ENCODE measurements around the gene TMEM240. TPM values are rescaled to one million over a fixed set of nuclear protein-coding genes. Genes with fewer than 3 reads are reported as not detected.
"Not testable (repeated sequence)": the region's sequence is repeated elsewhere in the genome, so short reads cannot be mapped to it uniquely, and the experiment has no call there.

Gene TMEM240
- total RNA-seq, 1 experiment from 2014 or later: 0.15 TPM

DNA sequence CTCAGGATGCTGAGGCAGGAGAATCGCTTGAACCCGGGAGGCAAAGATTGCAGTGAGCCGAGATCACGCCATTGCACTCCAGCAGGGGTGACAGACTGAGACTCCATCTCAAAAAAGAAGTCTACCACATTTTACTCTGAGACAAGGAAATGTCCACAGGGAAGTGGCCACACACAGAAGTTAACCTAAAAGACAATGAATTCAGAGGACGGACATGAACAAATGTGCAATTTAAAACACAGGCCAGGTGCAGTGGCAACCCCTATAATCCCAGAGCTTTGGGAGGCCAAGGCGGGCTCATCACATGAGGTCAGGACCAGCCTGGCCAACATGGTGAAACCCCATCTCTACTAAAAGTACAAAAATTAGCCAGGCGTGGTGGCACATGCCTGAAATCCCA is 17.3 kb upstream of the TMEM240 start:
- DNase-seq (ENCODE audit: low read depth): not testable (repeated sequence)

DNA sequence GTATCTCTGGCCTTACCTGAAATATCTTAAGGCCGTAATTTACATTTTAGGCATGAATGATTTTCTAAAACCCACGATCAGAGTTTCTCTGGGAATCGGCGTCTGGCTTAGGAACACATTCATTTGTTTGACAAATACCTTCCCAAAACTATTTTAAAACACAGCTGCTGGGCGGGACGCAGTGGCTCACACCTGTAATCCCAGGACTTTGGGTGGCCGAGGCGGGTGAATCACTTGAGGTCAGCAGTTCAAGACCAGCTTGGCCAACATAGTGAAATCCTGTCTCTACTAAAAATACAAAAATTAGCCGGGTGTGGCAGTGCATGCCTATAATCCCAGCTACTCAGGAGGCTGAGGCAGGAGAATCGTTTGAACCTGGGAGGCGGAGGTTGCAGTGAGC is 16.5 kb upstream of the TMEM240 start:
- not testable (repeated sequence) for DNase-seq (ENCODE audit: low read depth)

DNA sequence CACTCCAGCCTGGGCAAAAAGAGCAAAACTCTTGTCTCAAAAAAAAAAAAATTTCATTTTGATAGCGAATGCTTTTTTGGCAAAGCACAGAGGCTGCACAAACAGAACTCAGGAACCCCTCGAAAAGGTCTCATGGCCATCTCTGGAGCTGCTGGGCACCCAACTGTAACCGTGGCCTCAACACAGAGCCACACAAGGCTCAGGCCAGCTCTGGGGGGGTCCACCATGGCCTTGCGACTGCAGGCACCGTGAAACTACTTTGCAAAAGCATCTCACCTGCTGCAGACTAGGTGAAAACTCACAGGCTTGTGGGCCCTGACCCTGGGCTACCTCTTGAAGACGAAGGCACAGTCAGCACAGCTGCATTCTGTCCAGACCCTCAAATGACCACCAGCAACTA is 16.1 kb upstream of the TMEM240 start:
- no peak for DNase-seq (ENCODE audit: low read depth)

DNA sequence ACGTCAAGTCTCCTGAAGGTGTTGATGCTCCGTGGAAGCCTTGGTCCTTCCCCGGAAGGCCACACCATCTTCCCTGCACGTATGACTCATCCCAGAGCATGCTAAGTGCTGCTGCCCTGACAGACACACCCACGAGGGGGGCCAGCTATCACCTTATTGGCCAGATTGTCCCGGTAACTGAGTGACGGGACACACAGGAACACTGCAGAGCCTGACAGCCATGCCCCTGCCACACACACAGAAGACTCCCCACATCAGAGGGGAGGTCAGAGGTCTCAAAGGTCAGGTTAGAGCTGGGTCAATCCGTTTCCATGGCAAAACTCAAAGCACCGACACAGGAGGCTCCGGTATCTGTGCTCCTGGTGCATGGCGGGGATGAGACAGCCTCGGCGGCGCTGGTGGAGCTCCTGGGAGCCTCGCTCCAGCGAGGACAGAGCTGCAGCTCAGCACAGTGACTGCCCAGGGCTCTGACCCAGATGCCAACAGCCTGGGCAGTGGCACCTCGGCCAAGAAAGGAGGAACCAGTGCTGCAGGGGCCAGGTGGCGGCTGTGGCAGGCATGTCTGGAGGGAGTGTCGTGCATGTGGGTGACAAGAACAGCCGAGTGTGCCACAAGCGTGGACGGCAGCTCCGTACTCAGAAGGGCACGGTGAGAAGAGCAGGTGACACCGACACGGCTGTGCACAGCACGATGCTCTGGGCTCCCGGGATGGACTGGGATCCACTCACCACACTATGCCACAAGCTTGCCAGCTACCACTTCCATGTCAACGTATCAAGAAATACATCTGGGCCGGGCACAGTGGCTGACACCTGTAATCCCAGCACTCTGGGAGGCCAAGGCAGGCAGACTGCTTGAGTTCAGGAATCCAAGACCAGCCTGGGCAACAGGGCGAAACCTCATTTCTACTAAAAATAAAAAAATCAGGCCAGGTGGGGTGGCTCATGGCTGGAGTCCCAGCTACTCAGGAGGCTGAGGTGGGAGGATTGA is 14.8 kb upstream of the TMEM240 start:
- DNase-seq (ENCODE audit: low read depth): peak; percentile 77

DNA sequence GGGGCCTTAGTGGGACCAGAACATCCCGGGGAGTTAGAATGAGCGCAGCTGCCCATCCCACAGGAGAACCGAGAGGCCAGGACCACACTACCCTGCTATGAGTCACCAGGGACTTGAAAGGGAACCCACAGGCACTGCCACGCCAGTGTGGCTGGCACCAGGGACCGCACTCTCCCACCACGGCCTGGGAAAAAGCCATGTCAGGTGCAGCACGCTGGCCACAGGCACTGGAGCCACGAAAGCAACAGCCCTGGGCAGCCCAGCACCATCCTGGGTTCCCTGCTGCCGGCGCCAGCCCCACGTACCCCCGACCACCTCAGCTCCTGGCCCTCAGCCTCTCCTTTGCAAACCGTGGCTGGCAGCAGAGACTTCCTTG is 14.1 kb upstream of the TMEM240 start:
- no peak for DNase-seq (ENCODE audit: low read depth)

DNA sequence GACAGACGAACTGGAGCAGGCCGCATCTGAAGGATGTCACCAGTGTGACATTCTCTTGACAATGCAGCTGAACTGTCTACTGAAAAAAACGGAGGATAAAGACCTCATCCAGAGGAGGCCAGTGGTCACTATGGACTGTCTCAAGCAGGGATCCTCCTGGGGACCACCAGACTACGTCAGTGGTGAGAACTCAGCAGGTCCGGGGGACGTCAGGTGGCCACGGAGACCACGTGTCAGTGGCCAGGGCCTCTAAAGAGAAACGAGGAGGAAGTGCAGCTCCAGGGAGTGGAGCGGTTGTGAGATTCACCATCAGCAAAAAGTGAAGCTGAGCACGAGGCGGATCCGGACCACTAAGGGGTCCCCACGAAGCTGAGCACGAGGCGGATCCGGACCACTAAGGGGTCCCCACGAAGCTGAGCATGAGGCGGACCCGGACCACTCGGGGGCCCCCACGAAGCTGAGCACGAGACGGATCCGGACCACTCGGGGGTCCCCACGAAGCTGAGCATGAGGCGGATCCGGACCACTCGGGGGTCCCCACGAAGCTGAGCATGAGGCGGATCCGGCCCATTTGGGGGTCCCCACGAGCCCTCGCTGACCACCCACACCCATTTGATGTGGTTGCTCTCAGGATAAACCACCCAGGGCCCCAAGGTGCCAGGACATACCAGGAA is 13.5 kb upstream of the TMEM240 start:
- no peak for DNase-seq (ENCODE audit: low read depth)

DNA sequence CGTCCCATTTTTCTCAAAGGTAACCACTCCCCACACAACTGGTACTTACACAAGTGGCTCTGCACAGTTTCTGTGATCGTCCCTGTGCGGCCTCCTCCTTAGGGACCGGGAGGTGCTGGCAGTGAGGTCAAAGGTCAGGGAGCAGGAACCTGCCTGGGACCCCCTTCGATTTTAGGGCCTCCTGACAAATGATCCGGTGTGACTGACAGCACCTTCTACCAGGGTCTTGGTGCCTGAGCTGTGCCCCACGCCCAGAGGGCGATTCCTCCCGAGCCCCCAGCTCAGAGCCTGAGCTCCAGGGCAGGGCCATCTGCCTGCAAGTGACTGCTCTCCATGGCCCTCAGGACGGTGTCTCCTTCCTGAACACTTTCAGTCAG is 11.8 kb upstream of the TMEM240 start:
- DNase-seq (ENCODE audit: low read depth): no peak

DNA sequence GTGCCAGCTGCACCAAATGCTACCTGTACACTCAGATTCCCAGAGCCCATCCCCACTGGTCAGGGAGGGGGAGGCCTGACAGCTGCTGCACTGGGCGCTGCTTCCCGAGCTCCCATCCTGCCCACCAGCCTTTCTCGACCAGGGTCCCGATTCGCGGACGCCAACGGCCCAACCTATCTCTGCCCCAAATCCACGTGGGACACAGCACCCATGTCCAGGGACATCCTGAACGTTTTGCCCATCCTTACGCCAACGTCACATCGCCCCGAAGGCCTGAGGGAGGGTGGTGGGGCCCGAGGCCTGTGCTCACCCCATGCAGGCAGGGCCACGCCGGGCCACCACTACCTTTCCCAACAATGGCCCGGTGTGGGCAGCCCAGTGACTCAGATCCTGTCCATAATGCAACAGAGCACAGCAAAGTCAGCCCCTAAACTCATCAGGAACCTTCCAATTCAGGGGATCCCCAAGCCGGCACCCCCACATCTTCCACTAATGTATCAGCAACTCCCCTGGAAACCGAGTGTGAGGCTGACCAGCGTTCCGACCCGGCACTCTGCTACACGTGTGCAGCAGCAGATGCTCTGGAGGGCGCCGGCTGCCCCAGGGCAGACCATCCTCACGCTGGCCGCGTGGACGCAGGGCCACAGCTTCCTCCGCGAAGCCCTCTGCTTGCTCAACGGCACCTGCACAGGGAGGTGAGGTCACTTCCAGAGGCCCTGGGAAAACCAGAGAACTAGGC is 11.3 kb upstream of the TMEM240 start:
- no peak for DNase-seq (ENCODE audit: low read depth)

DNA sequence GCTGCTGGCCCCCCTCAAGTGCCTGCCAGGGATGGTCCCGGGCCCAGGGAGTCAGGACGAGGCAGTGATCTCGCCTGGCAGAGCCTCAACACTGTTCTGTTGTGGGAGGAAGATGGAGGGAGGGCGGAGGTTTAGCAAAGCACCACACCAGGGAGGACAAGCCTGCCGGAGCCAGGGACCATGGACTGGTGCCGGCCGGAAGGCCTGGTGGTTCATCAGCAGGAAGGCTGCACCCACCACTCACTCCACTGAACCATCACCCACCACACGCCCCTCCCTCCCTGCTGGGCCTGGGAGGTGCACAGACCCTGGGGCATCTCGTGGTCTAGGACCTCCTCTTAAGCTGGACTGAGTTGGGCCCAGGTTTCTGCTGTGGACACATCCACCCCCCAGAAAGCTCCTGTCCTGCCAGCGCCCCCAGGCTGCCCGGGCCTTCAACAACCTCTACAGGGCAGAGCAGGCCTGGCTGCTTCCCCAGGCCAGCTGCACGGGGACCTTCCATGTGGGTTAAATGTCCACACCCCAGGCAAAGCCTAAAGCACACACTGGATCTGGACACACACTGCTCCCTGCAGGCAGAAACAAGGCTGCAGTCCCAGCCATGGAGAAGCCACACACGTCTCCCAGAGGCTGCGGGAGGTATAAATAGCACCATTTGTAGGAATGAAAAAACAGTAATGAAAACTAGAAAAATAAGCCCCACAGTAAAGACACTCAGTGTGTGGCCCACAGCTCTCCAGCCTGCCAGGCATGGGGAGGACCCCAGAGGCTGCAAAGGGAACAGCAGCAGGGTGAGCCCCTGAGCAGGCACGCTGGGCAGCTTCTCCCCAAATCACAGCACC is 10.4 kb upstream of the TMEM240 start:
- DNase-seq (ENCODE audit: low read depth): peak; percentile 16

DNA sequence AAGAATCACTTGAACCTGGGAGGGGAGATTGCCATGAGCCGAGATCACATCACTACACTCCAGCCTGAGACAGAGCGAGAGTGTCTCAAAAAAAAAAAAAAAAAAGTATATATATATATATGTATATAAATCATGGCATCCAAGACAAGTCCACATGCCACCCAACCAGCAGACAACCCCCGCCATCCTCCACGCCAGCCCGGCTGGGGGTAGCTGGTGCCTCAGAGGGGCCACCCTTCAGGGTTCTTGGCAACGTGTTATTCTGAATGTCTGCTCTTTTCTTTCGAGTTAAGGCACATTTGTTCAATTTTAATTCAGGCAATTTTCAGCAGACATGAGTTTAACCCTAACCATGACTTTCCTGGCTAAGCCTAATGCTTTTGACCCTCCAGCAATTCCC is 9.7 kb upstream of the TMEM240 start:
- DNase-seq (ENCODE audit: low read depth): no peak

DNA sequence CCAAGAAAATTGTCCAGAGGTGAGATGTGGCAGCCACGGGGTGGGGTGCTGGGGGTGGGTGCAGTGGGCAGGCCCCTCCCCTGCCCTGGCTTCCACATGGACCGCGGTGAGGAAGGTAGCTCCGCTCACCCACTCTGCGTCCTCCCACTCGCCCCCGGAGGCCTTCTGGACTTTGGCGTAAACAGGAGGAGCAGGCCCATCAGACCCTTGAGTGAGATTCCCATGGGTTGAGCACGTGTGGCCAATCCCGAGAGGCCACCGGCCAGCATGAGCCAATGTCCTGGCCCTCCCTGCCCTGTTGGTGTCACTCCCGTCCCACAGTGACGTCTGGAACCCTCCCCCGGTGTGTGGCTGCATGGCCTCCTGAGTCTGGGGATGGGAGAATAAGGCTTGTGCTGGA is 8.2 kb upstream of the TMEM240 start:
- DNase-seq (ENCODE audit: low read depth): no peak

DNA sequence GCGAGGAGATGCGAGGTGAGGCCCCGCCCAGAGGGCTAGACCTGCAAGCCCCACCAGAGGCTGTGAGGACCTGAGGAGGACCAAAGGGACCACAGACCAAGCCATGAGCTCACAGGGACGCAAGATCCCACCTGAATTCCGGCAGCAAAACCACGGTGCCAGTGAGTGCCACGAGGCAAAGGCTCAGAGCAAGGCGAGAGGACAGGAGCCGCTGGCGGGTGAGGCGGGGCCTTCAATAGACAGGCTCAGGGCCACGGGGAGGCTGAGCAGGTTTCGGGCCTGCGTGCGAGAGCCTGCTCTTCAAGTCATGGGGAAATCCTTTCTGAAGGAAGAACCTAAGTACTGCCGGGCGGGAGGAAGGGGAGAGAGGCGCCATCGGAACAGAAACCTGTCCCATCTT is 7.1 kb upstream of the TMEM240 start:
- DNase-seq (ENCODE audit: low read depth): no peak

DNA sequence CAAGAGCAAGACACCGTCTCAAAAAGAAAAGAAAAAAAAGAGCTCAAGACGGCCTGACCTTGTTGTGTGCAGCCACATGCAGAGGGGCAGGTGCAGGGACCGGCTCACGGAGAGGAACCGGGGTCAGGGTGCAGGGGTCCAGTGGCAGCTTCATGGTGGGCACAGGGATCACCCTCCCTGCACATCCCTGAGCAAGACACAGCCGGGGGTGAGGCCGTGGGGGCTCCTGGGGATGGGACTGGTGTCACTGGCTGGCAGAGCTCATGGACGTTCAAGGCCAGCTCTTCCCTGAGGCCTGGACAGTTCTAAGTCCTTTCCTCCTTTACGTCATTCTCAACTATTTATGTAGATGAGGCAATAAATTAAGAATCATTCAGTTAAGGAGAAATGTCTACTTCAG is 6.6 kb upstream of the TMEM240 start:
- DNase-seq (ENCODE audit: low read depth): no peak

DNA sequence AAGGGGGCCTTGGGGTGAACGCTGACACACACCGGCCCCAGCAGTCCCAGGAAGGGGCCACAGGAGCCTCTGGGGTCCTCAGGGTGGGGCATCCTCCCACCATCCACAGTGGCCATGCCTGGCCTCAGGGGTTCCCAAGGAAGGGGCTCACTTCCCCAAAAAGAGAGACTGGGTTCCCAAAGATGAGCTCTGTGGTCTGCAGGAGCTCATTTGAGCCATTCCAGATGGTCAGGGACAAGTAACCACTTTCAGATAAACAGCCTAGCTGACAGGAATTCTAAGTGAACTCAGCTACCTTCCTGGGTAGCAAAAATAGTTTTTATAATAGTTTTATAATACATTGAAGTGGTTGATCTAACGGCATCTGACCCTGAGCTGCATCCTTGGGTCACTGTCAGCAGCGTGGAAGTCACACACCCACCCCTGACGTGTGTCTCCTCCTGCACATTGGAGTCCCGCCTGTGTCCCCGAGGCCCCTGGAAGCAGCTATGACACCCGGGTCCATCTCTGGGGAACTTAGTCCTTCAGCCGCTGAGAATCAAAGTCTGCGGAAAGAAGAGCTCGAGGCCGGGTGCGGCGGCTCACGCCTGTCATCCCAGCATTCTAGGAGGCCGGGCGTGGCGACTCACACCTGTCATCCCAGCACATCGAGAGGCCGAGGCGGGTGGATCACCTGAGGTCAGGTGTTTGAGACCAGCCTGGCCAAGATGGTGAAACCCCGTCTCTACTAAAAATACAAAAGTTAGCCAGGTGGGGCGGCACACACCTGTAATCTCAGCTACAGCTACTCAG is 5.7 kb upstream of the TMEM240 start:
- DNase-seq (ENCODE audit: low read depth): no peak

DNA sequence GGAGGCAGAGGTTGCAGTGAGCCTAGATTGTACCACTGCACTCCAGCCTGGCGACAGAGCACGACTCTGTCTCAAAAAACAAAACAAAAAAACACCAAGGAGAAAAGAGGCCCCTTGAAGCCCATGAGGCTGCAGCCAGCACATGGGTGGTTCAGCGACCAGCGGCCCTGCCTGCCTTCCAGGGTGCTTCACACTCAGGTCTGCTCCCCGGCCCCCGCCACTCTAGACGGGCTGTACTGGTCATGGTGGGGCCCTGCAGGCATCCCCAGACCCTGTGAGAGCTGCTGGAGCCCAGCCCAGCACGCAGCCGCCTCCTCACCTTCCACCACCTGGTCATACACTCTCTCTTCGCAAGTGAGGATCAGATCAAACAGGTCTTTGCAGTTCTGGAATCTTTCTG is 4.1 kb upstream of the TMEM240 start:
- DNase-seq (ENCODE audit: low read depth): no peak

DNA sequence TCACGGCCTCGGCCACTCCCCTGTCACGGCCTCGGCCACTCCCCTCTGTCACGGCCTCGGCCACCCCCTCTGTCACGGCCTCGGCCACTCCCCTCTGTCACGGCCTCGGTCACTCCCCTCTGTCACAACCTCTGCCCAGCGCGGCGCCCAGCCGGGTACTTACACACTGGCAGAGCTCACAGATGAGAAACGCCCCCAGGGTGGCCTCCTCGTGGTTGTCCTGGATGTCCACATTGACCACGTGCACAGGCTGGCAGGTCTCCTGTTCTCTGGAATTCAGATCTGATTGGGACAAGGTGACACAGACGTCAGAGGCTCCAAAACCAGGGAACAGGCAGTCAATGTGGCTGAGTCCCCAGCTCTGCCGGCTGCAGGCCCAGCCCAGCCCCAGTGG is 3.3 kb upstream of the TMEM240 start:
- peak; percentile 16 for DNase-seq (ENCODE audit: low read depth)

DNA sequence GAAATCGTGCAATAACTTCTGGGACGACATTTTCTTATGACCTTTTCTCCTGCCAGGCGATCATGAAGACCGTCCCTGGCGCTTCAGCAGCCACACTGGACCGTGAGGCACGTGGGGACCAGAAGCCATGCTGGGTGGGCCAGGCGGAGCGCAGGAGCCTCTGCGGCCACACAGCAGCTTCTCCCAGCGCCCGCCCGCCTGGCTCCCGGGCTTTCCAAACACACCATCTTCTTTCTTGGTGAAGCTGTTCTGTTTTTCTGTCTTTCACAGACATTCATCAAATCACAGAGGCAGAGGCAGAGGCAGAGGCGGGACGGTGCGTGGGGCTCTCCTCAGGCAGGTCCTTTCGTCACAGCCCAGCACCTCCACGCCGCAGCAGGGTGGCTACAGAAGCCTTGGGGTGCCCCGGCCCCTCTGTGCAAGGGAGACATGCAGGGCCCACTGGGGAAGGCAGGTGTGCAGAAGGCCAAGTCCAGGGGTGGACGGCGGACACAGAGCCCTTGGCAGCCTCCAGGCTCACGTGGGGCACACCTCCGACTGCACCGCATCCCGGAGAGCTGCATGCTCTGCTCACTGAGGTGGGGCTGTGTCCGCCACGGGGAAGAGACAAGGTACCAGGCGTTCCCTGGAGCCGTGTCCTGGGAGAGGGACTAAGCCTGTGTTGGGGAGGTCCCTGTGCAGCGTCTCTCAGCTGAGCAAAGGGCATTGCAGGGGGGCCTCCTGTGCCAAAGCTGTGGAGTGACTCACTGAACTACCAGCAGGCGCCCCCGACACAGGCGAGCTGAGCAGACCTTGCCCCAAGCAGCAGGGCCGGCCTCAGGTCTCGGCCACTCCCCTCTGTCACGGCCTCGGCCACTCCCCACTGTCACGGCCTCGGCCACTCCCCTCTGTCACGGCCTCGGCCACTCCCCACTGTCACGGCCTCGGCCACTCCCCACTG is 2.6 kb upstream of the TMEM240 start:
- no peak for DNase-seq (ENCODE audit: low read depth)

DNA sequence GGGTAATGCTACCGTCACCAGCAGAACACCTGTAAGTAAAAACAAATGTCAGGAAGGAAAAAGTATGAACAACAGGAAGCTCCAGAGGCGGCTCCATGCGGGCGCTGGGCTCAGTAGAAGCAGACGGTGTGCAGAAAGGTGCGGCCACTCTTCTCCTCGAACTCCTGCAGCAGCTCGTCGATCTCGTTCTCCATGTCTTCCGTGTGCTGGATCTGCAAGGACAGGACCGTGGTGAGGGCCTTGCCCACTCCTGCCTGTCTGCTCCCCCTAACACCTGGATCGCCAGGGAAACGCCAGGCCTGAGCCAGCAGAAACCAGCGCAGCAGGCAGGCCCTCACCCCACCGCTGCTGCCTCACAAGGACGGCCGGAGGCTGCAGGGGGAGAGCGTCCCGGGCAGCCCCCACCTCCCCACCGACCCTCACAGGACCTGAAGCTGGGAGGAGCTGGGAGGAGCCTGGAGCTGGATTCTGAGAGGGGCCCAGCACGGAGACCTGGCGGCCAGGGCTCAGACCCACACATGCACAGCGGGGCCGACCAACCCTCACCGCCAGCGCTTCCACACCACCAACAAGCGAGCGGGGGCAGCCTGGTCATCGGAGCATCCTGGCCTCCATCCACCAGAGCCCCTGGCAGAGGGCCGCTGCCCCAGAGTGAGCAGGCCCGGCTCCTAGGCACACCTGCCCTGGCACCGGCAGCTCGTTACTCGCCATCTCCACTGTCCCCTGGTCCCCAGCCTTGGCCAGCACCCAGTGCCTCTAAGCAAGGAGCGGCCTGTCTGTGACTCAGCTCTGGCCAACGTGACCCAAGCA is 1.7 kb upstream of the TMEM240 start:
- no peak for DNase-seq (ENCODE audit: low read depth)

All from M059J (cell line).